Ishikawa (cell line): Measurements from ENCODE around the gene DACH2.

ENCODE experiments used
- CEBPB ChIP-seq: IDR thresholded peaks from 2 replicates; pipeline ENCODE4 v1.6.1; 2012
- CREB1 ChIP-seq: IDR thresholded peaks from 2 replicates; pipeline ENCODE4 v1.6.1; 2012; ENCODE audit warnings: low read depth
- EGR1 ChIP-seq: IDR thresholded peaks from 2 replicates; pipeline ENCODE4 v1.6.1; 2012
- EP300 ChIP-seq: IDR thresholded peaks from 2 replicates; pipeline ENCODE4 v1.6.1; 2012; ENCODE audit warnings: borderline replicate concordance
- FOXM1 ChIP-seq: IDR thresholded peaks from 2 replicates; pipeline ENCODE4 v1.6.1; 2012; ENCODE audit warnings: low read depth, borderline replicate concordance
- MAX ChIP-seq: IDR thresholded peaks from 2 replicates; pipeline ENCODE4 v1.6.1; 2012
- NFIC ChIP-seq: IDR thresholded peaks from 2 replicates; pipeline ENCODE4 v1.6.1; 2012
- RAD21 ChIP-seq: IDR thresholded peaks from 2 replicates; pipeline ENCODE4 v1.6.1; 2012; ENCODE audit warnings: low read depth
- REST ChIP-seq: IDR thresholded peaks from 2 replicates; pipeline ENCODE4 v1.6.1; 2012; ENCODE audit warnings: low read depth, mild to moderate bottlenecking
- TAF1 ChIP-seq: IDR thresholded peaks from 2 replicates; pipeline ENCODE4 v1.6.1; 2012; ENCODE audit warnings: low read depth, mild to moderate bottlenecking
- TCF12 ChIP-seq: IDR thresholded peaks from 2 replicates; pipeline ENCODE4 v1.6.1; 2012; ENCODE audit warnings: low read depth
- TEAD4 ChIP-seq: IDR thresholded peaks from 2 replicates; pipeline ENCODE4 v1.6.1; 2012
- USF1 ChIP-seq: IDR thresholded peaks from 2 replicates; pipeline ENCODE4 v1.6.1; 2012
- YY1 ChIP-seq: IDR thresholded peaks from 2 replicates; pipeline ENCODE4 v1.6.1; 2012; ENCODE audit warnings: low read depth
- ZBTB7A ChIP-seq: IDR thresholded peaks from 2 replicates; pipeline ENCODE4 v1.6.1; 2012; ENCODE audit warnings: low read depth

DACH2 gene

GRCh38 chrX:86148594-86148993, 343 bp downstream of the DACH2 start:
- TF ChIP-seq ZBTB7A, result no peak
- no peak for TF ChIP-seq TEAD4
- no peak for TF ChIP-seq YY1
- TF ChIP-seq USF1, result no peak
- TF ChIP-seq FOXM1, result no peak
- TF ChIP-seq TAF1, result no peak
- no peak for TF ChIP-seq EP300

- TF ChIP-seq USF1, result no peak
- TF ChIP-seq FOXM1, result no peak
- no peak for TF ChIP-seq EGR1
- no peak for TF ChIP-seq NFIC
- no peak for TF ChIP-seq TAF1
- no peak for TF ChIP-seq TEAD4
- TF ChIP-seq ZBTB7A, result no peak
- TF ChIP-seq CREB1, result no peak
- no peak for TF ChIP-seq MAX
- TF ChIP-seq EP300, result no peak
- TF ChIP-seq TCF12, result no peak
- TF ChIP-seq YY1, result no peak
- no peak for TF ChIP-seq CEBPB
- no peak for TF ChIP-seq REST
- TF ChIP-seq RAD21, result no peak
Measured at GRCh38 chrX:86149119-86149518, 868 bp downstream of the DACH2 start.

GRCh38 chrX:86154553-86154952, 6.3 kb downstream of the DACH2 start:
- TF ChIP-seq FOXM1, result no peak
- TF ChIP-seq REST, result no peak
- TF ChIP-seq NFIC, result no peak
- TF ChIP-seq TAF1, result no peak
- TF ChIP-seq EP300, result no peak

GRCh38 chrX:86171366-86171765, 23.1 kb downstream of the DACH2 start:
- TF ChIP-seq RAD21, result peak; percentile 55
- no peak for TF ChIP-seq FOXM1

GRCh38 chrX:86178906-86179305, 30.7 kb downstream of the DACH2 start:
- no peak for TF ChIP-seq CREB1
- no peak for TF ChIP-seq NFIC
- no peak for TF ChIP-seq REST
- no peak for TF ChIP-seq TAF1
- TF ChIP-seq EP300, result no peak
- TF ChIP-seq TEAD4, result no peak
- TF ChIP-seq CEBPB, result no peak
- no peak for TF ChIP-seq YY1
- TF ChIP-seq TCF12, result no peak
- TF ChIP-seq USF1, result no peak
- TF ChIP-seq ZBTB7A, result no peak
- no peak for TF ChIP-seq FOXM1
